ENCODE measurements around the gene TUBA4A.

The TUBA4A gene

GRCh38 chr2:219253753-219254589, at the start of gene TUBA4A (continued):
- TF ChIP-seq ZBTB49 (tag by site-specific recombination; IDR thresholded peaks at IDR 0.05; ENCODE audit: low read depth) (no peak), ZNF335 (tag by site-specific recombination; conservative IDR thresholded peaks at IDR 0.05) (peak; percentile 90), ZNF302 (tag by site-specific recombination; IDR thresholded peaks at IDR 0.05; ENCODE audit: low read depth) (no peak), ZSCAN5A (tag by site-specific recombination; IDR thresholded peaks at IDR 0.05) (no peak), ZNF398 (tag by site-specific recombination; IDR thresholded peaks at IDR 0.05) (peak; percentile 55; the same call in 1 of the 2 replicates), ZNF560 (tag by site-specific recombination; IDR thresholded peaks at IDR 0.05; ENCODE audit: borderline replicate concordance) (no peak), ZNF645 (tag by site-specific recombination; IDR thresholded peaks at IDR 0.05) (no peak), KLF9 (tag by site-specific recombination; IDR thresholded peaks at IDR 0.05; ENCODE audit: low read depth) (peak; percentile 84), ZBTB26 (tag by site-specific recombination; optimal IDR thresholded peaks at IDR 0.05) (peak; percentile 56), ZNF433 (tag by site-specific recombination; IDR thresholded peaks at IDR 0.05; ENCODE audit: low read depth) (no peak), ZNF610 (tag by site-specific recombination; IDR thresholded peaks at IDR 0.05; ENCODE audit: borderline replicate concordance) (no peak), ZNF223 (tag by site-specific recombination; IDR thresholded peaks at IDR 0.05) (no peak), EGR2 (tag by site-specific recombination; IDR thresholded peaks at IDR 0.05; ENCODE audit: low read depth) (no peak), ZNF148 (tag by site-specific recombination; IDR thresholded peaks at IDR 0.05; ENCODE audit: borderline replicate concordance) (no peak), ZNF701 (tag by site-specific recombination; IDR thresholded peaks at IDR 0.05) (no peak), ZSCAN16 (tag by site-specific recombination; IDR thresholded peaks at IDR 0.05) (no peak), ZNF174 (tag by site-specific recombination; IDR thresholded peaks at IDR 0.05) (no peak), HIC1 (tag by site-specific recombination; IDR thresholded peaks at IDR 0.05) (0 out of 2 replicates have a peak, but pooled peaks have one; percentile 9), ZNF521 (tag by site-specific recombination; IDR thresholded peaks at IDR 0.05) (no peak), MEIS1 (CRISPR knock-in tag; IDR thresholded peaks at IDR 0.05; ENCODE audit: borderline replicate concordance) (no peak), SP2 (tag by site-specific recombination; IDR thresholded peaks at IDR 0.05) (peak; percentile 81), ZNF555 (tag by site-specific recombination; conservative IDR thresholded peaks at IDR 0.05) (no peak), ZNF155 (tag by site-specific recombination; IDR thresholded peaks at IDR 0.05) (no peak), ZNF585B (tag by site-specific recombination; IDR thresholded peaks at IDR 0.05) (no peak), ZFP41 (tag by site-specific recombination; IDR thresholded peaks at IDR 0.05; ENCODE audit: borderline replicate concordance) (no peak), ZNF202 (tag by site-specific recombination; IDR thresholded peaks at IDR 0.05; ENCODE audit: borderline replicate concordance) (no peak)
